Keratinocyte (primary cell): ENCODE results near the gene IL10RA. TPM values are rescaled to one million over a fixed set of nuclear protein-coding genes. Genes with fewer than 3 reads are reported as not detected.

Experiments
- DNase-seq: peaks from one replicate; pipeline ENCODE4 v3.0.0-alpha.2; 2011; ENCODE audit warnings: low read depth, missing footprints, low spot score
- FAIRE-seq: peaks from 2 replicates; lab custom pipeline; 2011; peaks lifted over from hg19 to GRCh38; lab: Jason Lieb, UNC
- H2AFZ ChIP-seq: 2 replicates; pipeline ENCODE4 v1.6.0; 2012; ENCODE audit warnings: low read length, control low read depth, inconsistent platforms; ENCODE audit not compliant: control insufficient read depth
- H3K27ac ChIP-seq: 2 replicates; pipeline ENCODE4 v1.5.1; 2011; ENCODE audit warnings: low read length; ENCODE audit not compliant: control insufficient read depth, insufficient read depth
- H3K27me3 ChIP-seq: 3 replicates; pipeline ENCODE4 v1.6.0; 2011; ENCODE audit warnings: low read length; ENCODE audit not compliant: control insufficient read depth, insufficient read depth; ENCODE audit errors: extremely low read depth
- H3K36me3 ChIP-seq, 2 experiments: 2 replicates in 1 of 2; 3 replicates in 1 of 2; pipeline ENCODE4 v1.5.1; 2011; ENCODE audit warnings: low read length in 2 of 2, mild to moderate bottlenecking in 1 of 2; ENCODE audit not compliant: control insufficient read depth in 2 of 2, insufficient read depth in 2 of 2; ENCODE audit errors: extremely low read depth in 1 of 2
- H3K4me1 ChIP-seq: 3 replicates; pipeline ENCODE4 v1.5.1; 2011; ENCODE audit warnings: low read length; ENCODE audit not compliant: control insufficient read depth, insufficient read depth; ENCODE audit errors: extremely low read depth
- H3K4me2 ChIP-seq: 3 replicates; pipeline ENCODE4 v1.6.0; 2011; ENCODE audit warnings: low read depth, low read length; ENCODE audit not compliant: control insufficient read depth, insufficient read depth; ENCODE audit errors: extremely low read depth
- H3K4me3 ChIP-seq, 3 experiments: fragments of 200-600 bp in 1 of 3; sonication (generic) in 1 of 3; 2 replicates in 2 of 3; 3 replicates in 1 of 3; pipeline ENCODE4 v1.5.1; 2011 to 2016; ENCODE audit warnings: low read length in 3 of 3, mild to moderate bottlenecking in 3 of 3, control low read depth in 2 of 3, inconsistent platforms in 1 of 3, low read depth in 1 of 3, mixed read lengths in 1 of 3, mixed run types in 1 of 3, moderate library complexity in 1 of 3; ENCODE audit not compliant: control insufficient read depth in 2 of 3, insufficient read depth in 2 of 3; ENCODE audit errors: extremely low read depth in 1 of 3
- H3K79me2 ChIP-seq: 2 replicates; pipeline ENCODE4 v1.6.0; 2012; ENCODE audit warnings: low read length; ENCODE audit not compliant: control insufficient read depth, insufficient read depth
- H3K9ac ChIP-seq: 3 replicates; pipeline ENCODE4 v1.6.0; 2011; ENCODE audit warnings: low read length; ENCODE audit not compliant: control insufficient read depth, insufficient read depth; ENCODE audit errors: extremely low read depth
- H3K9me1 ChIP-seq: 3 replicates; pipeline ENCODE4 v1.6.0; 2011; ENCODE audit warnings: low read length; ENCODE audit not compliant: control insufficient read depth, insufficient read depth; ENCODE audit errors: extremely low read depth
- H3K9me3 ChIP-seq: 2 replicates; pipeline ENCODE4 v1.5.1; 2012; ENCODE audit warnings: low read depth, low read length; ENCODE audit not compliant: control insufficient read depth
- H4K20me1 ChIP-seq: 3 replicates; pipeline ENCODE4 v1.6.0; 2011; ENCODE audit warnings: low read length; ENCODE audit not compliant: control insufficient read depth, insufficient read depth; ENCODE audit errors: extremely low read depth
- EZH2 ChIP-seq: IDR thresholded peaks from one replicate; pipeline ENCODE4 v1.6.1; 2012; ENCODE audit warnings: inconsistent platforms, mild to moderate bottlenecking, low read length, moderate library complexity
- dilution Hi-C: fragments of 300-500 bp; cut with MboI; formaldehyde crosslinking; loops from one replicate; pipeline ENCODE4 v1.7.0; 2020; ENCODE audit warnings: low sequenced_read_pairs; ENCODE audit not compliant: extremely low pct_ligation_motif_present
- polyA plus RNA-seq, 5 experiments: library from polyadenylated mRNA; depleted of rRNA in 3 of 5; stranded (reverse) in 3 of 5; stranded (forward) in 1 of 5; unstranded in 1 of 5; fragments of >200 nt; gene quantifications; 1 replicate in 1 of 5; 2 replicates in 3 of 5; 3 replicates in 1 of 5; pipeline versions ENCODE4 v1.2.1 to v1.2.3, GENCODE V29; 2011 to 2012; ENCODE audit warnings: missing spikeins in 2 of 5, low read depth in 1 of 5, low replicate concordance in 1 of 5
- TF ChIP-seq, protein P1 (sequence below), 3 experiments: IDR thresholded peaks in 1 of 3; conservative IDR thresholded peaks in 1 of 3; optimal IDR thresholded peaks in 1 of 3; 2 replicates in 2 of 3; 3 replicates in 1 of 3; pipeline versions ENCODE3 to v1.5.1; 2011; ENCODE audit warnings: low read length in 3 of 3, mild to moderate bottlenecking in 3 of 3, moderate library complexity in 2 of 3, control low read depth in 1 of 3, inconsistent platforms in 1 of 3; ENCODE audit not compliant: insufficient read depth in 2 of 3; ENCODE audit errors: extremely low read depth in 1 of 3

Gene IL10RA
- polyA plus RNA-seq, 1 donor (not counting 4 experiments of a cell fraction or from before 2014, with no cell fraction given): 0.04 TPM

DNA sequence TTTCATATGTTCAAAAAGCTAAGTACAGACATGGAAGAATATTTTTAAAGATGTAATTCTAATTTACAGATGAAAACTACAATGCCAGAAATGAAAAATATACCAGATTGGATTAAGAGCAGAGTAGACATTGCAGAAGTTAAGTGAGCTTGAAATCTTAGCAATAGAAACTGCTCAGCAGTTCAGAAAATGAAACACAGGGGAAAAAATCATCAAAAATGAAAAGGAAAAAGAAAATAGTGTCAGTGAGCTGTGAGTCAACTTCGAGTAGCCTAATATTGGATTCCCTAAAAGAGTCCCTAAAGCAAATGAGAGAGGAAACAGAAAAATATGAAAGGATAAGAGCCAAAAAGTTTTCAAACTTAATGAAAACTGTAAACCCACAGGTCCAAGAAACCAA, 25.8 kb upstream of the IL10RA start:
- H3K9me1 ChIP-seq: no peaks in the 10 kb centered on the region
- H3K4me2 ChIP-seq: no peak overlapping the region
- no peaks in the 10 kb centered on the region for H3K9me3 ChIP-seq
- no peaks in the 10 kb centered on the region for H3K36me3 ChIP-seq
- no peak for TF ChIP-seq EZH2
- TF ChIP-seq, protein P1, sequence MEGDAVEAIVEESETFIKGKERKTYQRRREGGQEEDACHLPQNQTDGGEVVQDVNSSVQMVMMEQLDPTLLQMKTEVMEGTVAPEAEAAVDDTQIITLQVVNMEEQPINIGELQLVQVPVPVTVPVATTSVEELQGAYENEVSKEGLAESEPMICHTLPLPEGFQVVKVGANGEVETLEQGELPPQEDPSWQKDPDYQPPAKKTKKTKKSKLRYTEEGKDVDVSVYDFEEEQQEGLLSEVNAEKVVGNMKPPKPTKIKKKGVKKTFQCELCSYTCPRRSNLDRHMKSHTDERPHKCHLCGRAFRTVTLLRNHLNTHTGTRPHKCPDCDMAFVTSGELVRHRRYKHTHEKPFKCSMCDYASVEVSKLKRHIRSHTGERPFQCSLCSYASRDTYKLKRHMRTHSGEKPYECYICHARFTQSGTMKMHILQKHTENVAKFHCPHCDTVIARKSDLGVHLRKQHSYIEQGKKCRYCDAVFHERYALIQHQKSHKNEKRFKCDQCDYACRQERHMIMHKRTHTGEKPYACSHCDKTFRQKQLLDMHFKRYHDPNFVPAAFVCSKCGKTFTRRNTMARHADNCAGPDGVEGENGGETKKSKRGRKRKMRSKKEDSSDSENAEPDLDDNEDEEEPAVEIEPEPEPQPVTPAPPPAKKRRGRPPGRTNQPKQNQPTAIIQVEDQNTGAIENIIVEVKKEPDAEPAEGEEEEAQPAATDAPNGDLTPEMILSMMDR (optimal IDR thresholded peaks at IDR 0.05 in 1 of 3, IDR thresholded peaks at IDR 0.05 in 1 of 3, conservative IDR thresholded peaks at IDR 0.05 in 1 of 3; ENCODE audit: extremely low read depth in 1 of 3, insufficient read depth in 2 of 3, low read length in 3 of 3): no peak
- no peaks in the 10 kb centered on the region for H4K20me1 ChIP-seq
- H3K27ac ChIP-seq: no peak overlapping the region
- H3K4me3 ChIP-seq: no peak overlapping the region
- FAIRE-seq: no peak
- no peak overlapping the region for H2AFZ ChIP-seq
- no peaks in the 10 kb centered on the region for H3K79me2 ChIP-seq
- H3K9ac ChIP-seq: no peak overlapping the region
- no peaks in the 10 kb centered on the region for H3K4me1 ChIP-seq
- dilution Hi-C loops: no loop called here
- DNase-seq: no peak
- H3K27me3 ChIP-seq: no peaks in the 10 kb centered on the region

DNA sequence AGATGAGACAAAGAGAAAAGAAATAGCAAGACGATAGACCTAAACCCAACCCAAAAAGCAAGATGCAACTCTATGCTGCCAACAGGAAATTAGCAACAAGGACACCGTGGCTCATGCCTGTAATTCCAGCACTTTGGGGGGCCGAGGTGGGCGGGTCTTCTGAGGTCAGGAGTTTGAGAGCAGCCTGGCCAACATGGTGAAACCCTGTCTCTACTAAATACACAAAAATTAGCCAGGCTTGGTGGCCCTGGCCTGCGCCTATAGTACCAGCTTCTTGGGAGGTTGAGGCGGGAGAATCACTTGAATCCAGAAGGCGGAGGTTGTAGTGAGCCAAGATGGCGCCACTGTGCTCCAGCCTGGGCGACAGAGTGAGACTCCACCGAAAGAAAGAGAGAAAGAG, 24.3 kb upstream of the IL10RA start:
- Histone ChIP-seq H3K4me1 (no peaks in the 10 kb centered on the region), H4K20me1 (no peaks in the 10 kb centered on the region), H3K9me1 (no peaks in the 10 kb centered on the region), H3K4me2 (no peak overlapping the region), H3K79me2 (no peaks in the 10 kb centered on the region), H3K9me3 (no peaks in the 10 kb centered on the region), H3K27ac (no peak overlapping the region), H3K36me3 (no peaks in the 10 kb centered on the region), H3K27me3 (no peaks in the 10 kb centered on the region), H3K9ac (no peak overlapping the region), H3K4me3 (no peak overlapping the region), H2AFZ (no peak overlapping the region)
- dilution Hi-C loops: no loop called here
- DNase-seq (no peak), FAIRE-seq (no peak)
- TF ChIP-seq, protein P1 (optimal IDR thresholded peaks at IDR 0.05 in 1 of 3, IDR thresholded peaks at IDR 0.05 in 1 of 3, conservative IDR thresholded peaks at IDR 0.05 in 1 of 3; ENCODE audit: extremely low read depth in 1 of 3, insufficient read depth in 2 of 3, low read length in 3 of 3): no peak
- TF ChIP-seq EZH2: no peak
